Gastroesophageal sphincter (tissue), 3 donors: ENCODE measurements around the gene ATXN7L3B.

Source experiments
- CTCF ChIP-seq, 4 experiments: fragments of 200-600 bp in 2 of 4; fragments of 450-650 bp in 2 of 4; sonication (generic) in 1 of 4; IDR thresholded peaks; one replicate each; pipeline ENCODE4 v1.5.1; 2017 to 2019; ENCODE audit warnings: antibody characterized with exemption in 4 of 4, mild to moderate bottlenecking in 2 of 4, moderate library complexity in 2 of 4
- EP300 ChIP-seq: sonication (generic); formaldehyde crosslinking; IDR thresholded peaks from one replicate; pipeline ENCODE4 v1.6.1; 2017; ENCODE audit warnings: antibody characterized with exemption, mild to moderate bottlenecking
- POLR2A ChIP-seq, 2 donors: fragments of 450-650 bp; IDR thresholded peaks; one replicate each; pipeline ENCODE4 v1.6.1; 2017; ENCODE audit warnings: antibody characterized with exemption in 2 of 2, mild to moderate bottlenecking in 2 of 2, moderate library complexity in 1 of 2
- POLR2AphosphoS5 ChIP-seq: sonication (generic); formaldehyde crosslinking; IDR thresholded peaks from one replicate; pipeline ENCODE4 v1.6.1; 2017; ENCODE audit warnings: antibody characterized with exemption

- no peak for TF ChIP-seq CTCF (IDR thresholded peaks at IDR 0.05)
- TF ChIP-seq POLR2A (IDR thresholded peaks at IDR 0.05) = no peak
- no peak for TF ChIP-seq EP300
- TF ChIP-seq POLR2AphosphoS5 = no peak
Observed at GRCh38 chr12:74491374-74491773, 46.3 kb upstream of the ATXN7L3B start.
